OCI-LY3 (cell line): ENCODE measurements around the gene SF3B4.

Source experiments
- CTCF ChIP-seq: fragments of 200-600, 300-600 bp; sonication (generic); IDR thresholded peaks from 2 replicates; pipeline ENCODE4 v1.5.1; 2014; ENCODE audit warnings: antibody characterized with exemption, low read length, low read depth
- EZH2phosphoT487 ChIP-seq: fragments of 200-600 bp; shearing (Covaris generic); IDR thresholded peaks from 2 replicates; pipeline ENCODE4 v1.6.1; 2018; ENCODE audit warnings: antibody characterized with exemption, mixed run types, low read depth

- TF ChIP-seq CTCF (no peak), EZH2phosphoT487 (no peak)
These were observed 45.7 kb downstream of the SF3B4 start for GRCh38 chr1:149881876-149882275.
